CD4-positive, CD25-positive, alpha-beta regulatory T cell (primary cell): ENCODE measurements around the gene FAM13C. TPM values are rescaled to one million over a fixed set of nuclear protein-coding genes. Genes with fewer than 3 reads are reported as not detected.
"Not testable (repeated sequence)": the region's sequence is repeated elsewhere in the genome, so short reads cannot be mapped to it uniquely, and the experiment has no call there.

Source experiments
- ATAC-seq, 2 donors: fragments of 150-1000 bp; cut with Tn5 transposase; one replicate each; pipeline ENCODE4 v1.10.0; 2021; ENCODE audit warnings: low read depth in 2 of 2, moderate number of reproducible peaks in 2 of 2, moderate library complexity in 1 of 2
- DNase-seq, 3 donors: peaks; one replicate each; pipeline versions ENCODE4 v3.0.0 to v3.0.0-alpha.2; 2012 to 2022; ENCODE audit warnings: mixed read lengths in 1 of 3
- H3K27ac ChIP-seq: one replicate; pipeline ENCODE4 v1.7.0; 2013; ENCODE audit warnings: mild to moderate bottlenecking, low read length; ENCODE audit not compliant: insufficient read depth, poor library complexity, severe bottlenecking
- H3K27me3 ChIP-seq: one replicate; pipeline ENCODE4 v1.7.0; 2013; ENCODE audit warnings: low read length; ENCODE audit not compliant: control insufficient read depth, insufficient read depth
- H3K36me3 ChIP-seq: one replicate; pipeline ENCODE4 v1.7.0; 2013; ENCODE audit warnings: mild to moderate bottlenecking, low read length, moderate library complexity; ENCODE audit not compliant: control insufficient read depth, insufficient read depth
- H3K4me1 ChIP-seq: 2 replicates; pipeline ENCODE4 v1.7.0; 2013; ENCODE audit warnings: mild to moderate bottlenecking, low read length; ENCODE audit not compliant: insufficient read depth, control insufficient read depth, poor library complexity, severe bottlenecking
- H3K4me3 ChIP-seq: one replicate; pipeline ENCODE4 v1.7.0; 2013; ENCODE audit warnings: low read depth, mild to moderate bottlenecking, low read length, moderate library complexity
- H3K9me3 ChIP-seq, 2 experiments: 1 replicate in 1 of 2; 2 replicates in 1 of 2; pipeline ENCODE4 v1.7.0; 2013; ENCODE audit warnings: low read length in 2 of 2, mild to moderate bottlenecking in 1 of 2, moderate library complexity in 1 of 2; ENCODE audit not compliant: control insufficient read depth in 2 of 2
- H3K27ac Mint-ChIP-seq, 3 donors: one replicate each; pipeline ENCODE4 v1.8.0; 2020 to 2022; ENCODE audit warnings: mild to moderate bottlenecking in 3 of 3, mixed read lengths in 3 of 3, moderate library complexity in 2 of 3
- H3K27me3 Mint-ChIP-seq: one replicate; pipeline ENCODE4 v1.8.0; 2022; ENCODE audit warnings: mild to moderate bottlenecking, mixed read lengths
- H3K36me3 Mint-ChIP-seq: one replicate; pipeline ENCODE4 v1.8.0; 2020; ENCODE audit warnings: mixed read lengths
- H3K4me1 Mint-ChIP-seq, 4 donors: one replicate each; pipeline ENCODE4 v1.8.0; 2020 to 2022; ENCODE audit warnings: mixed read lengths in 4 of 4, mild to moderate bottlenecking in 1 of 4
- H3K4me3 Mint-ChIP-seq, 4 donors: one replicate each; pipeline ENCODE4 v1.8.0; 2020 to 2022; ENCODE audit warnings: mild to moderate bottlenecking in 4 of 4, mixed read lengths in 4 of 4, moderate library complexity in 3 of 4
- H3K9me3 Mint-ChIP-seq, 7 donors: one replicate each; pipeline ENCODE4 v1.8.0; 2020 to 2022; ENCODE audit warnings: mixed read lengths in 7 of 7, mild to moderate bottlenecking in 3 of 7, moderate library complexity in 2 of 7
- polyA plus RNA-seq, 4 donors: library from polyadenylated mRNA; unstranded; fragments of 300-500 nt; fragmentation: Illumina TruSeq; gene quantifications; one replicate each; pipeline ENCODE4 v1.2.3, GENCODE V29; 2021
- total RNA-seq: library from RNA; stranded (reverse); gene quantifications from one replicate; pipeline ENCODE4 v1.2.3, GENCODE V29; 2022

The FAM13C gene
- total and polyA plus RNA-seq, 5 donors from 2014 or later = not detected

- Histone ChIP-seq H3K27me3 (no peaks in the 10 kb centered on the region), H3K4me1 (no peaks in the 10 kb centered on the region), H3K27ac (no peak overlapping the region), H3K36me3 (no peaks in the 10 kb centered on the region), H3K9me3 (no peaks in the 10 kb centered on the region), H3K4me3 (no peak overlapping the region)
- Mint-ChIP-seq H3K27me3 (no peaks in the 10 kb centered on the region), H3K9me3 (peaks cover 0 to 4% (median 0%) of the 10 kb centered on the region in 7 donors), H3K36me3 (no peaks in the 10 kb centered on the region), H3K27ac (no peak overlapping the region), H3K4me1 (no peaks in the 10 kb centered on the region), H3K4me3 (no peak overlapping the region)
- DNase-seq (no peak), ATAC-seq (no peak)
These were observed 132.9 kb downstream of the FAM13C start for GRCh38 chr10:59229441-59229840.

GRCh38 chr10:59227136-59227673, 135.1 kb downstream of the FAM13C start:
- H3K9me3 ChIP-seq = no peaks in the 10 kb centered on the region
- H3K4me3 ChIP-seq = no peak overlapping the region
- no peaks in the 10 kb centered on the region for H3K27me3 ChIP-seq
- Mint-ChIP-seq H3K4me1 (no peaks in the 10 kb centered on the region), H3K27ac (no peak overlapping the region), H3K36me3 (no peaks in the 10 kb centered on the region), H3K9me3 (peaks cover 0 to 4% (median 0%) of the 10 kb centered on the region in 7 donors), H3K4me3 (no peak overlapping the region), H3K27me3 (no peaks in the 10 kb centered on the region)
- H3K27ac ChIP-seq = no peak overlapping the region
- no peak for DNase-seq
- no peaks in the 10 kb centered on the region for H3K4me1 ChIP-seq
- H3K36me3 ChIP-seq = no peaks in the 10 kb centered on the region
- ATAC-seq = no peak

- H3K27ac Mint-ChIP-seq = no peak overlapping the region
These were observed 137.1 kb downstream of the FAM13C start for GRCh38 chr10:59225211-59225610.

GRCh38 chr10:59223597-59223996, 138.8 kb downstream of the FAM13C start:
- H3K27me3 ChIP-seq = not testable (repeated sequence)

More at GRCh38 chr10:59225211-59225610, 137.1 kb downstream of the FAM13C start:
- Histone ChIP-seq H3K9me3 (no peaks in the 10 kb centered on the region), H3K4me3 (no peak overlapping the region), H3K36me3 (no peaks in the 10 kb centered on the region), H3K4me1 (no peaks in the 10 kb centered on the region), H3K27ac (no peak overlapping the region), H3K27me3 (no peaks in the 10 kb centered on the region)
- Mint-ChIP-seq H3K36me3 (no peaks in the 10 kb centered on the region), H3K4me3 (no peak overlapping the region), H3K9me3 (peaks cover 0 to 4% (median 0%) of the 10 kb centered on the region in 7 donors), H3K27me3 (no peaks in the 10 kb centered on the region), H3K4me1 (no peaks in the 10 kb centered on the region)
- no peak for DNase-seq
- no peak for ATAC-seq

GRCh38 chr10:59222788-59223187, 139.6 kb downstream of the FAM13C start:
- no peak overlapping the region for H3K27ac ChIP-seq
- H3K4me3 Mint-ChIP-seq = no peak overlapping the region
- H3K36me3 Mint-ChIP-seq = no peaks in the 10 kb centered on the region
- H3K27me3 Mint-ChIP-seq = no peaks in the 10 kb centered on the region
- no peaks in the 10 kb centered on the region for H3K4me1 Mint-ChIP-seq
- H3K27ac Mint-ChIP-seq = no peak overlapping the region
- DNase-seq (no peak), ATAC-seq (no peak)
- H3K4me1 ChIP-seq = no peaks in the 10 kb centered on the region
- no peaks in the 10 kb centered on the region for H3K9me3 ChIP-seq
- peaks cover 0 to 3% (median 0%) of the 10 kb centered on the region in 7 donors for H3K9me3 Mint-ChIP-seq
- H3K36me3 ChIP-seq = no peaks in the 10 kb centered on the region
- H3K4me3 ChIP-seq = no peak overlapping the region
- H3K27me3 ChIP-seq = no peaks in the 10 kb centered on the region

More at GRCh38 chr10:59223597-59223996, 138.8 kb downstream of the FAM13C start:
- H3K4me3 ChIP-seq, H3K4me3 Mint-ChIP-seq, H3K36me3 ChIP-seq, DNase-seq, H3K27ac Mint-ChIP-seq, H3K27me3 Mint-ChIP-seq, H3K9me3 ChIP-seq, H3K4me1 ChIP-seq, H3K27ac ChIP-seq, H3K36me3 Mint-ChIP-seq, ATAC-seq, H3K4me1 Mint-ChIP-seq, H3K9me3 Mint-ChIP-seq: not testable (repeated sequence)

- peaks cover 0 to 4% (median 0%) of the 10 kb centered on the region in 7 donors for H3K9me3 Mint-ChIP-seq
- Histone ChIP-seq H3K4me3 (no peak overlapping the region), H3K27me3 (no peaks in the 10 kb centered on the region), H3K9me3 (no peaks in the 10 kb centered on the region), H3K4me1 (no peaks in the 10 kb centered on the region), H3K27ac (no peak overlapping the region), H3K36me3 (no peaks in the 10 kb centered on the region)
- no peak for ATAC-seq
- no peak for DNase-seq
- H3K27me3 Mint-ChIP-seq = no peaks in the 10 kb centered on the region
- no peaks in the 10 kb centered on the region for H3K36me3 Mint-ChIP-seq
- no peaks in the 10 kb centered on the region for H3K4me1 Mint-ChIP-seq
- no peak overlapping the region for H3K27ac Mint-ChIP-seq
- H3K4me3 Mint-ChIP-seq = no peak overlapping the region
These were observed 146.0 kb downstream of the FAM13C start for GRCh38 chr10:59216178-59216869.

- DNase-seq (no peak), ATAC-seq (no peak)
- Mint-ChIP-seq H3K27ac (no peak overlapping the region), H3K27me3 (no peaks in the 10 kb centered on the region), H3K9me3 (peaks cover 0 to 6% (median 1%) of the 10 kb centered on the region in 7 donors), H3K4me1 (no peaks in the 10 kb centered on the region), H3K4me3 (no peak overlapping the region), H3K36me3 (no peaks in the 10 kb centered on the region)
- H3K4me3 ChIP-seq = no peak overlapping the region
- no peaks in the 10 kb centered on the region for H3K9me3 ChIP-seq
- no peak overlapping the region for H3K27ac ChIP-seq
- H3K4me1 ChIP-seq = no peaks in the 10 kb centered on the region
- no peaks in the 10 kb centered on the region for H3K36me3 ChIP-seq
- no peaks in the 10 kb centered on the region for H3K27me3 ChIP-seq
These were observed 148.2 kb downstream of the FAM13C start for GRCh38 chr10:59214160-59214559.

- H3K4me3 Mint-ChIP-seq = no peak overlapping the region
- no peak overlapping the region for H3K27ac Mint-ChIP-seq
- no peaks in the 10 kb centered on the region for H3K27me3 Mint-ChIP-seq
- H3K9me3 Mint-ChIP-seq = peaks cover 0 to 8% (median 1%) of the 10 kb centered on the region in 7 donors
- H3K4me1 Mint-ChIP-seq = no peaks in the 10 kb centered on the region
- no peaks in the 10 kb centered on the region for H3K36me3 Mint-ChIP-seq
- Histone ChIP-seq H3K27ac (no peak overlapping the region), H3K36me3 (no peaks in the 10 kb centered on the region), H3K27me3 (no peaks in the 10 kb centered on the region), H3K4me1 (no peaks in the 10 kb centered on the region), H3K4me3 (no peak overlapping the region), H3K9me3 (no peaks in the 10 kb centered on the region)
- no peak for ATAC-seq
- DNase-seq = no peak
These were observed 150.0 kb downstream of the FAM13C start for GRCh38 chr10:59212301-59212798.
